ENCODE results near the gene BRSK2.

BRSK2 gene

GRCh38 chr11:1500466-1501420 is 111.0 kb downstream of the BRSK2 start:
- Histone ChIP-seq H3K9ac (no peak overlapping the region), H3K4me3 (no peak overlapping the region), H3K27ac (no peak overlapping the region), H3K27me3 (no peaks in the 10 kb centered on the region), H3K9me3 (peaks cover 15% of the 10 kb centered on the region), H4K20me1 (peaks cover 100% of the 10 kb centered on the region), H3K4me1 (peaks cover 63% of the 10 kb centered on the region), H3K36me3 (peaks cover 35% of the 10 kb centered on the region), H3K4me2 (0 out of 2 replicates have a peak overlapping the region, but pooled peaks have one; percentile 14)
- no peak for TF ChIP-seq Cebpa-rat (IDR thresholded peaks at IDR 0.05)

GRCh38 chr11:1501421-1502167 is 111.9 kb downstream of the BRSK2 start:
- H3K9ac ChIP-seq: no peak overlapping the region
- no peak for TF ChIP-seq Cebpa-rat (IDR thresholded peaks at IDR 0.05)
- peaks cover 100% of the 10 kb centered on the region for H4K20me1 ChIP-seq
- H3K27ac ChIP-seq: no peak overlapping the region
- H3K4me2 ChIP-seq: peak overlapping the region; percentile 21; the same call in 1 of the 2 replicates
- peaks cover 71% of the 10 kb centered on the region for H3K4me1 ChIP-seq
- H3K36me3 ChIP-seq: peaks cover 35% of the 10 kb centered on the region
- H3K4me3 ChIP-seq: no peak overlapping the region
- H3K9me3 ChIP-seq: peaks cover 8% of the 10 kb centered on the region; the same call in 1 of the 2 replicates
- H3K27me3 ChIP-seq: no peaks in the 10 kb centered on the region

DNA sequence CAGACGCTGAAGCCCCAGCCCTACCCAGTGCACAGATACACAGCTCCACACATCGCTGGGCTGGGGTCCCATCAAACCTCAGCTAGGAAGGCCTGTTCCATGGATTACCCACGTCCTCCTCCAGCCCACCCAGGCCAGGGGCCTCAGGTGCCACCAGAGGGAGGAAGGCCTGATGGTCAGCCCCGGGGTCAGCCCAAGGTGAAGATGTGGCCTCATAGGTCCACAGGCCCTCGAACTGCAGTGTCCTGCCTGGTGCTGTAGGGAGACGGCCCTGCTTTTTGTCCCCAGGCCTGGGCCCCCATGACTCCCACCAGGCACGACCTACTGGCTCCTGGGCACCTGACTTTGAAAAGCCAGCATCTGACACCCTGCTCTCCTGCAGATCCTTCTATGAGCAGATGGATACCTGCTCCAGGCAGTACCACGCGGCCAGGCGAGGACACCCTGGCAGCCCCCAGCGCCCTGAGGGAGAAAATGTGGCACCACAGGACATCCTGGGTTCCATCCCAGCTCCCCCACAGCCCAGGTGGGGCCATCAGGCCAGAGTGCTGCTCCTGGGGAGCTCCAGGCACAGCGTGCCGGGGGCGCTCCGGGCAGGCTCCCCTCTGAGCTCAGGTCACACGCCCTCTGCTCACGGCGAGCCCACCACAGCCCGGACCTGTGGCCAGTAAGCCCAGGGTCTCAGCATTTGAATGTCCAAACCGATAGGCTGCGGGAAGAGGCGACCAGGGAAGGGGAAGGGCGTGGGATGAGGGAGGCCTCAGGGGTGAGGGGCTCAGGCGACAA is 112.6 kb downstream of the BRSK2 start:
- Histone ChIP-seq H3K9ac (0 out of 2 replicates have a peak overlapping the region, but pooled peaks have one; percentile 20), H4K20me1 (peaks cover 100% of the 10 kb centered on the region), H3K27ac (peak overlapping the region; percentile 35)

GRCh38 chr11:1502954-1503707 is 113.4 kb downstream of the BRSK2 start:
- H3K27me3 ChIP-seq: no peaks in the 10 kb centered on the region
- peak overlapping the region; percentile 20; the same call in 1 of the 2 replicates for H3K9ac ChIP-seq
- peak overlapping the region; percentile 99 for H3K4me2 ChIP-seq
- peaks cover 8% of the 10 kb centered on the region; the same call in 1 of the 2 replicates for H3K9me3 ChIP-seq
- TF ChIP-seq Cebpa-rat (IDR thresholded peaks at IDR 0.05): no peak
- H3K4me1 ChIP-seq: peaks cover 79% of the 10 kb centered on the region
- peaks cover 100% of the 10 kb centered on the region for H4K20me1 ChIP-seq
- H3K36me3 ChIP-seq: peaks cover 32% of the 10 kb centered on the region
- H3K27ac ChIP-seq: peak overlapping the region; percentile 71
- H3K4me3 ChIP-seq: no peak overlapping the region

More for the DNA sequence above, 112.6 kb downstream of the BRSK2 start:
- Histone ChIP-seq H3K4me1 (peaks cover 76% of the 10 kb centered on the region), H3K4me3 (no peak overlapping the region), H3K4me2 (no peak overlapping the region; the same call in 1 of the 2 replicates), H3K27me3 (no peaks in the 10 kb centered on the region), H3K36me3 (peaks cover 35% of the 10 kb centered on the region), H3K9me3 (peaks cover 8% of the 10 kb centered on the region; the same call in 1 of the 2 replicates)
- TF ChIP-seq Cebpa-rat (IDR thresholded peaks at IDR 0.05): no peak

DNA sequence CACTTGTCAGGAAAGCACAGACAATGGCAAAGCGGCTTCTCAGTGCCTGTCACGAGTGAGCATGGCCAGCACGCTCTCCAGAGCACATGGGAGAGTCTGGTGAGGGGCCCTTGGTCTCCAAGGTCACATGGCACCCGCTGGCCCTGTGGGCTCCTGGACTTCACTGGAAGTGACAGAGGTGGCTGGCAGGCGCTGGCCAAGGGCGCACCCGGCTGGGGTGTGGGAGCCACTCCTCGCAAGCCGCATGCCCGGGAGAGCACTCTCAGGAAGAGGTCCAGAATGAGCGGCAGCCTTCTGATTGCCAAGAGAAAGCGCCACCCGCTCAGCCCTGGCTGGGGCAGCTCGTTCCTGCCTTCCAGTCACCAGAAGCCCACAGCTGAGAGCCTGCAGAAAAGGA is 114.0 kb downstream of the BRSK2 start:
- Histone ChIP-seq H3K4me3 (no peak overlapping the region), H3K27ac (peak overlapping the region; percentile 71; the same call in 1 of the 2 replicates), H3K9me3 (peaks cover 8% of the 10 kb centered on the region; the same call in 1 of the 2 replicates), H3K9ac (peak overlapping the region; percentile 59; the same call in 1 of the 2 replicates), H3K36me3 (peaks cover 28% of the 10 kb centered on the region), H4K20me1 (peaks cover 100% of the 10 kb centered on the region), H3K4me1 (peaks cover 85% of the 10 kb centered on the region), H3K4me2 (peak overlapping the region; percentile 99), H3K27me3 (no peaks in the 10 kb centered on the region)
- TF ChIP-seq Cebpa-rat (IDR thresholded peaks at IDR 0.05): no peak

GRCh38 chr11:1504138-1504537 is 114.4 kb downstream of the BRSK2 start:
- Histone ChIP-seq H4K20me1 (peaks cover 100% of the 10 kb centered on the region), H3K27me3 (no peaks in the 10 kb centered on the region)
- peak; percentile 85 for TF ChIP-seq Cebpa-rat (IDR thresholded peaks at IDR 0.05)

DNA sequence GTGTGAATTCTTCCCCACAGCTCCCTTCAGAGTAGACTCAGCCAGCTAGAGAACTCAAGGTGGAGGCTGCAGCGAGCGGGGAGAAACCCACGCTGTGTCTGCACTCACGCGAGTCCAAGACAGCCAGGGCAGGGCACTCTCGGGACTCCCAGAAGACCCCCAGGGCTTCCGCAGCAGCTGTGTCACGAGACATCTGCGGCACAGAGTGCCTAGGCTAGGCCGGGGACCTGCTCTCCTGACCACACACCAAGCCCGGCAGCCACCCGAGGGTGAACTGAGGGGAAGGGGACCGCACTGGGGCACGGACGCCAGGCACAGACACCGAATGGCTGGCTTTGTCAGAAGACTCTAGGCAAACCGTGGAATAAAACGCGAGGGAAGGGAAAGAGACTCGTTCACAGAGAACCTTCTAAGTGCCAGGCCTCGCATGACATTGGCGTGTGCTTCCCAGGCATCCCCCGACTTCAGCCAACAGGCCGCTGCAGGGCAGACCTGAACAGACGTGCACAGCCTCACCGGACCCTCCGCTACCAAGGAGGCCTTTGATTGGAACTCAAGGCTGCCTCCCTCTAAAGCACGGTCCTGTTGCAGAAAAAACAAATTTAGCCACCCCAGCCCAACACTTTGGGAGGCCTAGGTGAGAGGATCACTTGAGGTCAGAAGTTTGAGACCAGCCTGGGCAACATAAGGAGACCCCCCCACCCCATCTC is 115.0 kb downstream of the BRSK2 start:
- H3K4me1 ChIP-seq: peaks cover 95% of the 10 kb centered on the region
- H3K27me3 ChIP-seq: no peaks in the 10 kb centered on the region
- H3K9me3 ChIP-seq: 0 out of 2 replicates have a peak, but pooled peaks cover 5% of the 10 kb centered on the region
- peak overlapping the region; percentile 59; the same call in 1 of the 2 replicates for H3K9ac ChIP-seq
- H3K4me3 ChIP-seq: no peak overlapping the region
- H3K27ac ChIP-seq: peak overlapping the region; percentile 71
- TF ChIP-seq Cebpa-rat (IDR thresholded peaks at IDR 0.05): no peak
- peaks cover 19% of the 10 kb centered on the region; the same call in 1 of the 2 replicates for H3K36me3 ChIP-seq
- H3K4me2 ChIP-seq: peak overlapping the region; percentile 99
- H4K20me1 ChIP-seq: peaks cover 100% of the 10 kb centered on the region

More at GRCh38 chr11:1504138-1504537, 114.4 kb downstream of the BRSK2 start:
- peaks cover 8% of the 10 kb centered on the region; the same call in 1 of the 2 replicates for H3K9me3 ChIP-seq
- peak overlapping the region; percentile 99 for H3K4me2 ChIP-seq
- H3K36me3 ChIP-seq: peaks cover 25% of the 10 kb centered on the region
- H3K9ac ChIP-seq: peak overlapping the region; percentile 59; the same call in 1 of the 2 replicates
- peaks cover 89% of the 10 kb centered on the region for H3K4me1 ChIP-seq
- peak overlapping the region; percentile 71; the same call in 1 of the 2 replicates for H3K27ac ChIP-seq
- H3K4me3 ChIP-seq: no peak overlapping the region

DNA sequence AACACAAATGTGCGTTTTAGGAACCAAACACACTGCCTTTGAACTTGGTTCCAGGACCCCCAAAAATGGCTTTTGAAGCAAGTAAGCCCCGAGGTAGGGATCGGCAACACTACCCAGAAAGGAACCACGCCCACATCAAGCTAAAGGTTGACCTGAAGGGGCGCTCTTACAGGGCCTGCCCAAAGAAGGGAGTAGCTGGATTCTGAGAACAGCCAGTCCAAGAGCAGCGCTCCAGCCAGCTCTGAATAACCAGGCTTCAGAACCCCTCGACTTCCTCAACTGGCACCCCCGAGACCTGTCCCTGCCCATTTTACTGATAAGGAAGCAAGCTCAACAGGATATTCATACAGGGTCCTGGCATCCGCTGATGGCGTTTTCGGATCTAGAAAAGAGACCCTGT is 115.7 kb downstream of the BRSK2 start:
- peak overlapping the region; percentile 99 for H3K4me2 ChIP-seq
- no peak overlapping the region; the same call in 1 of the 2 replicates for H3K27ac ChIP-seq
- peaks cover 95% of the 10 kb centered on the region for H3K4me1 ChIP-seq
- H3K9ac ChIP-seq: no peak overlapping the region
- H3K9me3 ChIP-seq: no peaks in the 10 kb centered on the region
- no peak overlapping the region for H3K4me3 ChIP-seq
- peaks cover 98% of the 10 kb centered on the region for H4K20me1 ChIP-seq
- H3K27me3 ChIP-seq: no peaks in the 10 kb centered on the region
- no peak for TF ChIP-seq Cebpa-rat (IDR thresholded peaks at IDR 0.05)
- peaks cover 11% of the 10 kb centered on the region; the same call in 1 of the 2 replicates for H3K36me3 ChIP-seq

All from BLaER1 (cell line).